ENCODE results near the gene PELI1. TPM values are rescaled to one million over a fixed set of nuclear protein-coding genes. Genes with fewer than 3 reads are reported as not detected.

PELI1 gene
- total RNA-seq, 1 experiment from 2014 or later = 90.7 TPM

- H3K4me2 ChIP-seq (ENCODE audit: low read depth, low read length, poor library complexity, severe bottlenecking) = peak overlapping the region; percentile 21
- no peaks in the 10 kb centered on the region for H4K20me1 ChIP-seq (ENCODE audit: insufficient read depth, low read depth, low read length)
- no peak for DNase-seq
- no peaks in the 10 kb centered on the region for H3K27me3 ChIP-seq (ENCODE audit: low read length)
- no peak overlapping the region for H3K4me3 ChIP-seq (ENCODE audit: low read length)
- H3K9me2 ChIP-seq (replicated peaks; ENCODE audit: insufficient read depth, low read length) = no peaks in the 10 kb centered on the region
- H3K9ac ChIP-seq (ENCODE audit: low read length) = no peak overlapping the region
- H3K9me3 ChIP-seq (ENCODE audit: low read length) = no peaks in the 10 kb centered on the region
- H3K79me2 ChIP-seq (ENCODE audit: low read length) = peaks cover 100% of the 10 kb centered on the region
- peaks cover 97% of the 10 kb centered on the region for H3K4me1 ChIP-seq (ENCODE audit: low read length)
- H3K36me3 ChIP-seq (ENCODE audit: insufficient read depth, low read length) = peaks cover under 1% of the 10 kb centered on the region; the same call in 1 of the 2 replicates
- peak overlapping the region; percentile 61 for H3K27ac ChIP-seq (ENCODE audit: low read length)
- no peak overlapping the region for H2AFZ ChIP-seq (ENCODE audit: low read length)
These were observed 28.2 kb downstream of the PELI1 start for GRCh38 chr2:64115808-64116598.

GRCh38 chr2:64114912-64115277 lies 29.3 kb downstream of the PELI1 start:
- H3K36me3 ChIP-seq (ENCODE audit: insufficient read depth, low read length) = no peaks in the 10 kb centered on the region

GRCh38 chr2:64114063-64114911 lies 29.9 kb downstream of the PELI1 start:
- H3K9me3 ChIP-seq (ENCODE audit: low read length) = no peaks in the 10 kb centered on the region
- peaks cover 87% of the 10 kb centered on the region for H3K4me1 ChIP-seq (ENCODE audit: low read length)
- no peaks in the 10 kb centered on the region for H3K36me3 ChIP-seq (ENCODE audit: insufficient read depth, low read length)
- no peaks in the 10 kb centered on the region for H4K20me1 ChIP-seq (ENCODE audit: insufficient read depth, low read depth, low read length)
- no peak overlapping the region for H2AFZ ChIP-seq (ENCODE audit: low read length)
- H3K4me3 ChIP-seq (ENCODE audit: low read length) = no peak overlapping the region
- H3K4me2 ChIP-seq (ENCODE audit: low read depth, low read length, poor library complexity, severe bottlenecking) = peak overlapping the region; percentile 26
- H3K9me2 ChIP-seq (replicated peaks; ENCODE audit: insufficient read depth, low read length) = no peaks in the 10 kb centered on the region
- H3K79me2 ChIP-seq (ENCODE audit: low read length) = peaks cover 99% of the 10 kb centered on the region
- peak overlapping the region; percentile 61 for H3K27ac ChIP-seq (ENCODE audit: low read length)
- H3K27me3 ChIP-seq (ENCODE audit: low read length) = no peaks in the 10 kb centered on the region
- DNase-seq = no peak
- H3K9ac ChIP-seq (ENCODE audit: low read length) = 0 out of 2 replicates have a peak overlapping the region, but pooled peaks have one; percentile 0

More at GRCh38 chr2:64114912-64115277, 29.3 kb downstream of the PELI1 start:
- H3K4me2 ChIP-seq (ENCODE audit: low read depth, low read length, poor library complexity, severe bottlenecking) = peak overlapping the region; percentile 26
- no peaks in the 10 kb centered on the region for H3K27me3 ChIP-seq (ENCODE audit: low read length)
- no peaks in the 10 kb centered on the region for H3K9me3 ChIP-seq (ENCODE audit: low read length)
- peaks cover 87% of the 10 kb centered on the region for H3K4me1 ChIP-seq (ENCODE audit: low read length)
- H3K79me2 ChIP-seq (ENCODE audit: low read length) = peaks cover 99% of the 10 kb centered on the region
- H3K9ac ChIP-seq (ENCODE audit: low read length) = 0 out of 2 replicates have a peak overlapping the region, but pooled peaks have one; percentile 0
- DNase-seq = no peak
- H3K27ac ChIP-seq (ENCODE audit: low read length) = peak overlapping the region; percentile 61
- no peak overlapping the region for H3K4me3 ChIP-seq (ENCODE audit: low read length)
- H2AFZ ChIP-seq (ENCODE audit: low read length) = no peak overlapping the region
- H3K9me2 ChIP-seq (replicated peaks; ENCODE audit: insufficient read depth, low read length) = no peaks in the 10 kb centered on the region
- no peaks in the 10 kb centered on the region for H4K20me1 ChIP-seq (ENCODE audit: insufficient read depth, low read depth, low read length)

- Histone ChIP-seq H3K4me3 (ENCODE audit: low read length) (no peak overlapping the region), H4K20me1 (ENCODE audit: insufficient read depth, low read depth, low read length) (no peaks in the 10 kb centered on the region), H3K4me1 (ENCODE audit: low read length) (peaks cover 87% of the 10 kb centered on the region), H3K27me3 (ENCODE audit: low read length) (no peaks in the 10 kb centered on the region), H3K9me3 (ENCODE audit: low read length) (no peaks in the 10 kb centered on the region), H3K36me3 (ENCODE audit: insufficient read depth, low read length) (peaks cover 15% of the 10 kb centered on the region; the same call in 1 of the 2 replicates), H3K27ac (ENCODE audit: low read length) (peak overlapping the region; percentile 61), H3K4me2 (ENCODE audit: low read depth, low read length, poor library complexity, severe bottlenecking) (peak overlapping the region; percentile 20), H3K79me2 (ENCODE audit: low read length) (peaks cover 98% of the 10 kb centered on the region), H3K9me2 (replicated peaks; ENCODE audit: insufficient read depth, low read length) (no peaks in the 10 kb centered on the region), H3K9ac (ENCODE audit: low read length) (no peak overlapping the region), H2AFZ (ENCODE audit: low read length) (no peak overlapping the region)
- DNase-seq = no peak
These were observed 32.2 kb downstream of the PELI1 start for GRCh38 chr2:64112016-64112415.

- Histone ChIP-seq H3K27ac (ENCODE audit: low read length) (peak overlapping the region; percentile 61), H3K4me3 (ENCODE audit: low read length) (no peak overlapping the region), H2AFZ (ENCODE audit: low read length) (no peak overlapping the region), H3K4me1 (ENCODE audit: low read length) (peaks cover 87% of the 10 kb centered on the region), H3K27me3 (ENCODE audit: low read length) (no peaks in the 10 kb centered on the region), H3K9me2 (replicated peaks; ENCODE audit: insufficient read depth, low read length) (no peaks in the 10 kb centered on the region), H3K79me2 (ENCODE audit: low read length) (peaks cover 98% of the 10 kb centered on the region), H3K9ac (ENCODE audit: low read length) (no peak overlapping the region), H3K36me3 (ENCODE audit: insufficient read depth, low read length) (peaks cover 19% of the 10 kb centered on the region; the same call in 1 of the 2 replicates), H3K4me2 (ENCODE audit: low read depth, low read length, poor library complexity, severe bottlenecking) (no peak overlapping the region), H3K9me3 (ENCODE audit: low read length) (no peaks in the 10 kb centered on the region), H4K20me1 (ENCODE audit: insufficient read depth, low read depth, low read length) (no peaks in the 10 kb centered on the region)
- DNase-seq = no peak
These were observed 32.8 kb downstream of the PELI1 start for GRCh38 chr2:64111426-64111825.

GRCh38 chr2:64108666-64109241 lies 35.5 kb downstream of the PELI1 start:
- Histone ChIP-seq H3K27me3 (ENCODE audit: low read length) (no peaks in the 10 kb centered on the region), H3K27ac (ENCODE audit: low read length) (peak overlapping the region; percentile 58), H3K4me2 (ENCODE audit: low read depth, low read length, poor library complexity, severe bottlenecking) (no peak overlapping the region), H3K9me3 (ENCODE audit: low read length) (no peaks in the 10 kb centered on the region), H3K36me3 (ENCODE audit: insufficient read depth, low read length) (peaks cover 40% of the 10 kb centered on the region), H3K79me2 (ENCODE audit: low read length) (peaks cover 95% of the 10 kb centered on the region), H4K20me1 (ENCODE audit: insufficient read depth, low read depth, low read length) (no peaks in the 10 kb centered on the region), H3K4me3 (ENCODE audit: low read length) (no peak overlapping the region), H3K9me2 (replicated peaks; ENCODE audit: insufficient read depth, low read length) (no peaks in the 10 kb centered on the region), H2AFZ (ENCODE audit: low read length) (no peak overlapping the region), H3K4me1 (ENCODE audit: low read length) (peaks cover 87% of the 10 kb centered on the region), H3K9ac (ENCODE audit: low read length) (no peak overlapping the region)
- DNase-seq = no peak

- no peak for DNase-seq
- Histone ChIP-seq H3K79me2 (ENCODE audit: low read length) (peaks cover 74% of the 10 kb centered on the region), H2AFZ (ENCODE audit: low read length) (no peak overlapping the region), H3K27ac (ENCODE audit: low read length) (peak overlapping the region; percentile 96), H3K4me1 (ENCODE audit: low read length) (peaks cover 89% of the 10 kb centered on the region), H3K9ac (ENCODE audit: low read length) (0 out of 2 replicates have a peak overlapping the region, but pooled peaks have one; percentile 6), H3K27me3 (ENCODE audit: low read length) (no peaks in the 10 kb centered on the region), H3K36me3 (ENCODE audit: insufficient read depth, low read length) (peaks cover 40% of the 10 kb centered on the region), H3K9me3 (ENCODE audit: low read length) (no peaks in the 10 kb centered on the region), H3K9me2 (replicated peaks; ENCODE audit: insufficient read depth, low read length) (no peaks in the 10 kb centered on the region), H3K4me3 (ENCODE audit: low read length) (no peak overlapping the region), H4K20me1 (ENCODE audit: insufficient read depth, low read depth, low read length) (no peaks in the 10 kb centered on the region), H3K4me2 (ENCODE audit: low read depth, low read length, poor library complexity, severe bottlenecking) (peak overlapping the region; percentile 57)
These were observed 37.7 kb downstream of the PELI1 start for GRCh38 chr2:64106481-64106880.
